Panc1 (cell line): ENCODE data around the gene NCKAP5L. TPM values are rescaled to one million over a fixed set of nuclear protein-coding genes. Genes with fewer than 3 reads are reported as not detected.

Source experiments
- ATAC-seq: fragments of 200-7000 bp; cut with Tn5 transposase; 2 replicates; pipeline ENCODE4 v1.9.1; 2020; ENCODE audit warnings: mild to moderate bottlenecking, moderate library complexity
- BruUV-seq: library from RNA; stranded (reverse); fragments of 400-500 nt; replicated peaks from 2 replicates; lab custom pipeline; 2021; lab: Mats Ljungman, UMichigan
- CTCF ChIA-PET: fragments of 300-600 bp; sonication (Branson Sonifier 250); formaldehyde crosslinking; loops from one replicate; lab custom pipeline; 2022; ENCODE audit warnings: antibody characterized with exemption; lab: Charles Lee
- POLR2A ChIA-PET: fragments of 300-600 bp; sonication (Branson Sonifier 250); formaldehyde crosslinking; loops from one replicate; lab custom pipeline; 2022; ENCODE audit warnings: antibody characterized with exemption; lab: Charles Lee
- DNase-seq: peaks from one replicate; pipeline ENCODE4 v3.0.0-alpha.2; 2010; ENCODE audit warnings: low read depth, low spot score
- H3K27ac ChIP-seq: 2 replicates; pipeline ENCODE4 v1.5.1; 2011; ENCODE audit warnings: mild to moderate bottlenecking, low read length, inconsistent platforms
- H3K27me3 ChIP-seq: fragments of 200-500 bp; sonication (Bioruptor generic); 2 replicates; pipeline ENCODE4 v1.6.0; 2014; ENCODE audit warnings: low read length, inconsistent platforms; ENCODE audit not compliant: control insufficient read depth, insufficient read depth
- H3K36me3 ChIP-seq: fragments of 200-500 bp; sonication (Bioruptor generic); 2 replicates; pipeline ENCODE4 v1.5.1; 2014; ENCODE audit warnings: inconsistent platforms, mild to moderate bottlenecking, low read length, moderate library complexity; ENCODE audit not compliant: control insufficient read depth, insufficient read depth
- H3K4me1 ChIP-seq: 2 replicates; pipeline ENCODE4 v1.5.1; 2011; ENCODE audit warnings: inconsistent platforms, mild to moderate bottlenecking, low read length, moderate library complexity; ENCODE audit not compliant: control insufficient read depth, insufficient read depth
- H3K4me3 ChIP-seq, 2 experiments: 2 replicates each; pipeline ENCODE4 v1.5.1; 2011 to 2012; ENCODE audit warnings: low read depth in 2 of 2, low read length in 2 of 2, mild to moderate bottlenecking in 2 of 2, inconsistent platforms in 1 of 2, moderate library complexity in 1 of 2
- H3K9me3 ChIP-seq: fragments of 200-500 bp; sonication (Bioruptor generic); 2 replicates; pipeline ENCODE4 v1.5.1; 2014; ENCODE audit warnings: low read depth, mild to moderate bottlenecking, inconsistent platforms, low read length, moderate library complexity; ENCODE audit not compliant: control insufficient read depth, insufficient read depth
- CTCF ChIP-seq: fragments of 450-650 bp; IDR thresholded peaks from 2 replicates; pipeline ENCODE4 v1.5.1; 2017; ENCODE audit warnings: mild to moderate bottlenecking
- POLR2AphosphoS5 ChIP-seq: IDR thresholded peaks from 2 replicates; pipeline ENCODE4 v1.6.1; 2012; ENCODE audit warnings: mild to moderate bottlenecking, low read depth, low read length, moderate library complexity
- REST ChIP-seq, 2 experiments: IDR thresholded peaks; 2 replicates each; pipeline ENCODE4 v1.6.1; 2011 to 2012; ENCODE audit warnings: low read depth in 2 of 2, control low read depth in 1 of 2, low read length in 1 of 2, mild to moderate bottlenecking in 1 of 2, moderate library complexity in 1 of 2; ENCODE audit not compliant: insufficient read depth in 1 of 2
- SIN3A ChIP-seq: IDR thresholded peaks from 2 replicates; pipeline ENCODE4 v1.6.1; 2012; ENCODE audit warnings: low read depth, mild to moderate bottlenecking, low read length, moderate library complexity, borderline replicate concordance; ENCODE audit not compliant: insufficient read depth
- TCF7L2 ChIP-seq: IDR thresholded peaks from 2 replicates; pipeline ENCODE4 v1.6.1; 2011; ENCODE audit warnings: mild to moderate bottlenecking, low read depth, low read length, inconsistent platforms
- in situ Hi-C: cut with HindIII; loops from 2 replicates; pipeline ENCODE4 v1.10.0; 2016; ENCODE audit warnings: low sequenced_read_pairs, low pct_unique_long_range_greater_than_20kb
- intact Hi-C: fragments of 100-400 bp; cut with micrococcal nuclease; formaldehyde crosslinking; loops from one replicate; pipeline ENCODE4 v1.10.0; 2022; ENCODE audit not compliant: unreplicated experiment
- total RNA-seq: library from RNA; stranded (reverse); gene quantifications from one replicate; pipeline ENCODE4 v1.2.1, GENCODE V29; 2021; ENCODE audit not compliant: unreplicated experiment

The NCKAP5L gene
- total RNA-seq, 1 experiment from 2014 or later, result 17.3 TPM

GRCh38 chr12:49748306-49748705, 79.9 kb downstream of the NCKAP5L start:
- peaks cover 13% of the 10 kb centered on the region for H3K36me3 ChIP-seq
- POLR2A ChIA-PET, result interaction anchor here (0.7 kb wide), 1 partner anchor 165 kb away, joined by 3 read pairs; no protein-coding TSS in a partner anchor

GRCh38 chr12:49744363-49744885, 83.8 kb downstream of the NCKAP5L start:
- CTCF ChIA-PET, result no interaction called here
- Histone ChIP-seq H3K27me3 (no peaks in the 10 kb centered on the region), H3K9me3 (no peaks in the 10 kb centered on the region), H3K4me3 (0 out of 4 replicates have a peak overlapping the region, but pooled peaks of 1 of the 2 experiments have one; percentile 1), H3K27ac (no peak overlapping the region), H3K36me3 (no peaks in the 10 kb centered on the region; the same call in 1 of the 2 replicates), H3K4me1 (peaks cover 24% of the 10 kb centered on the region; the same call in 1 of the 2 replicates)
- DNase-seq (no peak), ATAC-seq (no peak)
- in situ Hi-C loops, result no loop called here
- POLR2A ChIA-PET, result interaction anchor here (0.5 to 0.6 kb wide), 2 partner anchors 286 to 466 kb away, joined by 4 to 9 read pairs; no protein-coding TSS in a partner anchor
- TF ChIP-seq REST (IDR thresholded peaks at IDR 0.05; ENCODE audit: insufficient read depth in 1 of 2, low read depth in 2 of 2, low read length in 1 of 2) (no peak), POLR2AphosphoS5 (no peak), TCF7L2 (no peak), SIN3A (no peak), CTCF (no peak)
- no TSS peak for BruUV-seq
- intact Hi-C loops, result loop anchor here (10.0 kb wide), 1 partner anchor 100 kb away; no protein-coding TSS in a partner anchor

More at GRCh38 chr12:49748306-49748705, 79.9 kb downstream of the NCKAP5L start:
- CTCF ChIA-PET, result no interaction called here
- no peak for ATAC-seq
- TF ChIP-seq REST (IDR thresholded peaks at IDR 0.05; ENCODE audit: insufficient read depth in 1 of 2, low read depth in 2 of 2, low read length in 1 of 2) (no peak), SIN3A (no peak), CTCF (no peak)
- Histone ChIP-seq H3K27me3 (no peaks in the 10 kb centered on the region), H3K4me3 (no peak overlapping the region), H3K27ac (no peak overlapping the region), H3K9me3 (no peaks in the 10 kb centered on the region), H3K4me1 (peaks cover 28% of the 10 kb centered on the region)
- intact Hi-C loops (loop anchor here (10.0 kb wide), 1 partner anchor 104 kb away; no protein-coding TSS in a partner anchor), in situ Hi-C loops (no loop called here)
- no peak for DNase-seq
- no TSS peak for BruUV-seq
